IPS DF 4.7 (cell line): ENCODE measurements around the gene ANO8.
"Not testable (repeated sequence)": the region's sequence is repeated elsewhere in the genome, so short reads cannot be mapped to it uniquely, and the experiment has no call there.

Experiments used
- DNase-seq: peaks from one replicate; pipeline ENCODE4 v3.0.0-alpha.2; 2013; ENCODE audit warnings: low spot score; ENCODE audit errors: extremely low read depth

ANO8 gene

DNA sequence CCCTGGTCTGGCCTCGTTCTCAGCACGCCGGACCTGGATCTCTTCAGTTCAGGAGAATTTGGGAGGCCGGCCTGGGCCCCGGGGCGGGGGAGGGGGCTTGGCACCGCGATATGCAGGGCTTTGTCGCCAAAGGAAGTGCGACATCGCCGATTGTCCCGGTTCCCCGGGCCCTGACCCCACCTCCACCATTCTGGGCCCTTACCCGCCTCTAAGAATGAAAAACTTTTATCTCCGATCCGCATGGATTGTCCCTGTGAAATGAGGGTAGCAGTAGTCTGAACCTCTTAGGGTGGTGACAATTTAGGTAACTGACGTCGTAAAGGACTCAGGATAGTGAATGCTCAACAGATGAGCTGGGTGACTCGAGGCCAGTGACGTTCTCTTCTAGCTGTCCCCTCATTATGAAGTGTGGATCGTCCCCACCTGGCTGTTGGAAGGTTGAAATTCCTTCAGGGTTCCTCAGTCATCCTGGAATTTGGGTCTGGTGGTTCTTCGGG lies 24.6 kb downstream of the ANO8 start:
- DNase-seq, result no peak

DNA sequence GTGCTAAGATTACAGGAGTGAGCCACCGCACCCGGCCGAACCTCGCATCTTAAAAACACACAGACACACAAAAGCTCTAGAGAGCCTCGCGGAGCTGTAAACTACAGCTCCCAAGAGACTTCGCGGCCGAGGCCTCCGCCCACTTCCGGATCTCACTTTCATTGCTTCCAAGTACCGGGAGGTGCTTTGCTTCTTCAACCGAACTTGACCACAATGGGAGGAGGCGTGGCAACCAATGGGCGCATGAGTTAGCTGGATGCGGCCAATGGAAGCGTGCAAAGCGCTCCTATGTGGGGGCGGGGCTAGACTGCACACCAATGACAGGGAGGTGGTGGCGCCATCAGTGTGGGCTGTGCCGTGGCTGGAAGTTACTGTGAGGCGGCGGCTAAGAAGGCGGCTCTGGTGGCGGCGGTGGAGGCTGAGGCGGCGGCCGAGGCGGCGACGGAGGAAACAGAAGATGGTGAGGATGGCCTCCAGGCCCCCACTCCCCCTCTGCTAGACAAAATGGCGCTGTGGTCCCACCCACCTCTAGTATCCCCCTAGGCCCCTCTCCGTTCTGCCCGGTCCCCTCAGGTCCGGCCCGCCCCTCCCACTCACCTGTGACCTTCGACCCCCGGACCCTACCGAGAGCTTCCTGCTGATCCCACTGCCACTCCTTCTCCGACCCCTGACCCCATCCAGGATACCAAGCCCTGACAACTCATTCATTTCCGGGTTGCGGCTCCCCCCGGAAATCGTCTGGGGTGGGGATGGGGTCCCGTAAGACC lies 25.3 kb downstream of the ANO8 start, which contains the start of gene DDA1:
Gene DDA1, plus strand, starts transcription at position 366 of the 767 bp plus-strand sequence. Its CDS starts 92 bp downstream, at position 458.
- peak; percentile 100 for DNase-seq

DNA sequence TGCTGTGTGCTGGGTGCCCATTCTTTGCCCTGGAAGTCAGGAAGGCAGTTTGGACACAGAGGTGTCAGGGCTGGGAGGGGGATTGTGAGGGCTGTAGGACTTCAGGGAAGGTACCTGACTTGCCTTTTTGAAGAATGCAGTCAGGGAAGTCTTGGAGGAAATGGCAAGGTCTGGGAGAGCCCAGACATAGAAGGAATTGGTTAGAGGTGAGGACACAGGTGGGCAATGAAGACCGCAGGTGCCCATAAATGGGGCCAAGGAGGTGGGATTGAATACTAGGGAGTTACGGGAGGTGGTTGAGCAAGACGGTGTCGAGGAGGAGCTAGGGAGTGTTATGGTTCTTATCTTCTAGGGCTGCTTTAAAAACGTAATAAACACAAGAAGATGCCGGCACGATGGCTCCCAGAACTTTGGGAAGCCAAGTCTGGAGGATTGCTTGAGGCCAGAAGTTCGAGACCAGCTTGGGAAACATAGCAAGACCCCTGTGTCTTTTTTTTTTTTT lies 26.7 kb downstream of the ANO8 start:
- no peak for DNase-seq

DNA sequence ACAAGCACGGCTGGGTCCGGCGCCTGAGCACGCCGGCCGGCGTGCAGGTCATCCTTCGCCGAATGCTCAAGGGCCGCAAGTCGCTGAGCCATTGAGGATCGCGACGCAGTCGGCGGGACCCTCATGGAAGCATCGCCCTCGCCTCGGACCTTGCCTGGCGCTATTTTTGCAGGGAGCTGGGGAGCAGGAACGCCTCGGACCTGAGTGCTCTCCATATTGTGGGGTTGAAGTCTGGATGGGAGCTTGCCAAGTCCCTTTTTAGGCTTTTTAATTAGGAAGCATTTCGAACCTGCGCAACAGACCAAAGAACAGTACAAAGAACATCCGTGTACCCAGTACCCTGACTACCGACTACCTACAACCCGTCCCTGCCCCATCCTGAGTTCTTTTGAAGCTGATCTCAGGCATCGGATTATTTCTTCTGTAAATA lies 28.4 kb downstream of the ANO8 start:
- DNase-seq, result no peak

DNA sequence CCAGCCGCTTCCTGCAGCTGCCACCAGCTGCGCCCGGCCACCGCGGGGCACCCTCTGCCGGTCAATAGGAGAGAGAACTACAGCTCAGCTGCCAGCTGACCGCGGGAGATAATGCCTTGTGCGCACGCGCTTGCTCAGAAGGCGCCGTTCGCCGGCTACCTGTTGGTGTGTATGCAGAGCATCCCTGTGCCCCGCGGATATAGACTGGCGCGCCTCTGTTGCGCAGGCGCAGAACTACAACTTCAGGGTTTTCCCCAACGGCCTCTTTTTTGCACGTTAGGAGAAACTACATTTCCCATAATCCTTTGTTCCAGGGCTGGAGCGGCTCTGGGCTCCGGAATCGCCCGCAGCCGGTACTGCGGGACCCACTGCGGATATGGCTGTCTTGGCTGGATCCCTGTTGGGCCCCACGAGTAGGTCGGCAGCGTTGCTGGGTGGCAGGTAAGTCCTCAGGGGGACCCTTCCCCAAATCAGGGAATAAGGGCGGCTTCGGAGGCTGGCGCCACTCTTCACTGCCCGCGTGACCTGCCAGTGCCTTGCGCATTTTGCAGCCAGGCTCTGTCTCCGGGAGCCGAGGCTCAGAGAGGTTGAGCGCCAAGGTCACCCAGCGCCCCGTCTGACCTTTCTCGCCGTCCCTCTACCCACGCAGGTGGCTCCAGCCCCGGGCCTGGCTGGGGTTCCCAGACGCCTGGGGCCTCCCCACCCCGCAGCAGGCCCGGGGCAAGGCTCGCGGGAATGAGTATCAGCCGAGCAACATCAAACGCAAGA lies 29.0 kb downstream of the ANO8 start, which contains the start of gene MRPL34:
Gene MRPL34, plus strand, starts transcription at position 356 of the 768 bp plus-strand sequence. Its CDS starts 21 bp downstream, at position 377.
- DNase-seq, result peak; percentile 96

DNA sequence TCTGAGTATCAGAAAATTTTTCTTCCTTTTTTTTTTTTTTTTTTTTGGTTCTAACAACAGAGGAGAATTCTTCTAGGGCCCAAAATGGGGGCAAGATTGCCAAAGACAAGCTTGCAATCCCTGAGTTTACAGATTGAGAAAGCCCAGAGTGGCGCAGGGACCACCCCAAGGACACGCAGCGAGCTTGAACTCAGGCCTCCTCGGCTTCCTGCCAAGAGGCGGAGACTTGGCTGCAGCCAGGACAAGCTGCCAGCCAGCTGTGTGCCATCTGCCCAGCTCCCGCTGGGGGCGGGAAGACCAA lies 29.5 kb downstream of the ANO8 start:
- DNase-seq, result no peak

DNA sequence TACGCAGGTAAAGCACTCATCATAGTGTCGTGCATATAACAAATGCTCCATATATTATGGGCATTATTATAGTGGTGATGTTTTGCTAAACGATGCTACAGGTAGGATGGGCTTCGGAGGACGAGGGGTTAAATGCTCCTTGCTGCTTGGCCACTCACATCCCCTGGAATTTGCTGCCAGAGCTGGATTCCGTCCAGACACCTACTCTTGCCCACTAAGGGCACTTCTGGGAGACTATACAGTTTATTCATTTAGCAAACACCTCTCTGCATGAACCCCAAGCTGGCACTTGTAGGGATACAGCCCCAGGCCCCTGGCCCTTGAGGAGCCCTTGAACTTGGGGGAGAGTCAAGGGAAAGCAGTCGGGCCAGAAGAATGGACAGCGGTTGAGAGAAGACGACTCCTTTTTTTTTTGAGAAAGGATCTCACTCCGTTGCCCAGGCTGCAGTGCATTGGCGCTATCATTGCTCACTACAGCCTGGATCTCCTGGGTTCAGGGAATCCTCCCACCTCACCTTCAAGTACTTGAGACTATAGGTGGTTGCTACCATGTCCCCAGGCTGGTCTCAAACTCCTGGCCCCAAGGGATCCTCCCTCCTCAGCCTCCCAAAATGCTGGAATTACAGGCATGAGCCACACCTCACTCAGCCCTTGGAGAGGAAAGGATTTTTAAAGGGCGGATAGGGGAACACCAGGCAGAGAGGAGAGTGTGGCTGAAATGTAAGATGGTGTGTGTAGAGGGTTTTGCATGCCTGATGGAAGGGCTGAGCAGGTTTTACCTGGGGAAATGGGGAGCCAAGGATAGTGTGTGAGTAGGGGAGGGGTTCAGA lies 30.1 kb downstream of the ANO8 start:
- DNase-seq, result no peak

DNA sequence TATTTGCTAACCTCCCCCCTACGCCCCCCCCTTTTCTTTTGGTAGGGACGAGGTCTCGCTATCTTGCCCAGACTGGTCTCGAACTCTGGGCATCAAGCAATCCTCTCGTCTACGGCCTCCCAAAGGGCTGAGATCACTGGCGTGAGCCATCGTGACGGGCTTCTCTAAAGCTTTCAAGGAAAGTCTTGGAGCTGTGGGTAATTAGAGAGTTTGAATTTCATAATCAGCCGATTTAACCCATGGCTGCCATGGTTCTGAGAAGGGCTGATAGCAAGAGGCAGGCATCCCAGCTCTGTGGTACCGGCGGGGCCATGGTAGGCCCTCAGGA lies 30.8 kb downstream of the ANO8 start:
- DNase-seq, result no peak

DNA sequence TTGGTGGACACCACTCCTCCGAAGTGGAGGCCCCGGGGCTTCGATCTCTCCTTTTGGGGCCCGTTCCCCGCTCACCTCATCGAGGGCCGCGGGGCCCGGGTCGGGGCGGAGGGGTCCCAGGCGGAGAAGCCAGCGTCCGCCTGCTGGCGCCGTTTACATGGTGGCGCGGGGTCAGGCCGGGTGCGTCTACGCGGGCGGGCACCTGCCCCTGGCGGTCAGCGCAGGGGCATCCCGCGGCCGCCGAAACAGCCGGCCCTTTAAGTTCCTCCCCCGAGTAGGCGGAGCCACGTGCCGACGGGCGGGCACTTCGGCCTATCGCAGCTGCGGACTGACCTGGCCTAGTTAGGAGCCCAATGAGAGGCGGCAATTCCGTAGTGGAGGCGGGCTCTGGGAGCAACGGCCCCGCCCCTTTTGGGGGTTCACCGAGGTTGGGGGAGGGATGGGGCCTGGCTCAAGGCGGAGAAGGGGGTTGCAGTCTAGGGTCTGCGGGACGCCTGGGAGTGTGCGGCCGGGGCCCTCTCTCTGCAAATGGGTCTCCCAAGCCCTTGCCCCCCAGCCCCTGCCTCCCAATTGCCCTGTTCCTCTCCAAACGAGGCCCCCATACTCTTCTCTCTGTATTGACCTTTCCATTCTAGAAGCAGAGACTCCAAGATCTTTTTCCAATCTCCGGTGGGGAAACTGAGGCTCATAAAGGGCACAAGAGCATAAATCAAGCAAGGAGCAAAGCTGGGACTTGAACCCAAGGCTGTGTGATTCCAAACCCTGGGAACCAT lies 31.3 kb downstream of the ANO8 start, which contains the start of gene ABHD8:
Gene ABHD8, minus strand, starts transcription at position 259 of the 773 bp plus-strand sequence. CDS start 1,809 bp downstream, outside the sequence.
- no peak for DNase-seq

DNA sequence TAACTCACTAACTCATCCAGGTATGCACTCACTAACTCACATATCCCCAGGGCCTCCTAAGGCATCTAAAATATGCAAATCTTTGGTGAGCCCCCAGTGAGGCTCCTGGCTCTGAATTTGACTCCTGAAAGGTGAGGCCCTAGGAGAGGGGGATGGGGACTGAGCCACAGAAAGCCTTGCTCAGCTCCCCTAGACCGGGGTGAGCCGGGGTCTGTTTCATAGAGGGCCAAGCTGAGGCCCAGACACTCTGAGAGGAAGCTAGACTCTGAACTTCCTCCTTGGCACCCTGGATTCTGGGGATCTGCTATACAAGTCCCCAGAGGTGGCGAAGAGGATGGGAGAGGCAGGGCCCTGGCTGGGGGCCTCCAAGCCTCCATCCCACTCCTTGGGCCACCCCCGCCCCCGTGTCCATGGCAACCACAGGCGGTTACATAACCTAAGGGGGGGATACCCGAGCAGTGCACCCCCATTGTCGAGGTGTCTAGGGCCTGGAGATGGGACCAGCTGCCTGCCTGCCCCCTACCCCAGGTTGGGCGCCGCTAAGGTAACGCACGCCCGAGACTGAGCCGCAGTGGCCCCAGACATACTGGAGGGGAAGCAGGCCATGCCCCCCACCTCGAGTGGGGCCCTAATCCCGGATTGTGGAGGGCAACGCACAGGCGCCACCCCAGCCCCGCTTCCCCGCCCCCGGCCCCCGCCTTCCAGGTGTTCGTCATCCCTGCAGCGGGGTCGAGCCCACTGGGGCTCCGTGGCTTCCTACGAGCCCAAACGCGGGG lies 32.1 kb downstream of the ANO8 start:
- DNase-seq, result no peak

DNA sequence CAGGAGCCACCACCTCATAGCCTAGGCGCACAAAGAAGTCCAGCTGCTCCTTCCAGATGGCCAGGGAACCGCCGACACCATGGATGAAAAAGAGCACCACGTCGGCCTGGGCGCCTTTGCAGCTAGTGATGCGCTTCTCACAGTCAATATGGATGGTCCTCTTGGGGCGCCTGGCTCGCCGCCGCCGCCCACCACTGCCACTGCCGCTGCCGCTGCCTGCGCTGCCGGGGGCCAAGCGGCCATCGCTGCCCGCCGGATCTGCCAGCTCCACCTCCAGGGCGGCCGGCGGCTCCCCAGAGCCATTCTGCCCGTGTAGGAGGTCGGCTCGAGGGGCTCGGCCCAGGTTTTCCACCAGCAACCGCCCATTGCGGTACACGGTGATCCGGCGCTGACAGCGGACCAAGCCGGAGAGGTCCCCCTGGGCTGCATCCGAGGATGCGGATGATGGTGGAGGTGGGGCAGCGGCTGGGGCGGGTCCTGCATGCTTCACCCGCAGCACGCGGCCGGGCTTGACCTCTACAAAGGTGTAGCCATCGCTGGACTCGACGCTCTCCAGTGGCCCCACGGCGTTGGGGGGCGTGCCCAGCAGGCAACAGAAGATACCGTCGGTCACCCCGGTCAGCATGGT lies 33.5 kb downstream of the ANO8 start:
- no peak for DNase-seq

DNA sequence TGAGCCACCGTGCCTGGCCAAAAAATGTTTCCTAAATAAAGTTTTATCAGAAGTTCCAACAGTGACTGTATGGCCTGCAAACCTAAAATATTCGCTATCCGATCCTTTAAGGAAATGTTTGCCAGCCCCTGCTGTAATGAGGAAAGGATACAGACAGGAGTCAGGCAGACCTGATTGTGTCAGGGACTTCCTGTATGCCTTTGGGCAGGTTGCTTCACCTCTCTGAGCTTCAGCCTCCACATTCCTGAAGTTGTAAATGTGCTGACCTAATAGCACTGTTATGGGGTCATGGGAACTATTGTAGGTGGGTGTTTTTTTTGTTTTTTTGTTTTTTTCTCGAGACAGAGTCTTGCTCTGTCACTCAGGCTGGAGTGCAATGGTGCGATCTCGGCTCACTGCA lies 37.7 kb downstream of the ANO8 start:
- DNase-seq, result no peak

DNA sequence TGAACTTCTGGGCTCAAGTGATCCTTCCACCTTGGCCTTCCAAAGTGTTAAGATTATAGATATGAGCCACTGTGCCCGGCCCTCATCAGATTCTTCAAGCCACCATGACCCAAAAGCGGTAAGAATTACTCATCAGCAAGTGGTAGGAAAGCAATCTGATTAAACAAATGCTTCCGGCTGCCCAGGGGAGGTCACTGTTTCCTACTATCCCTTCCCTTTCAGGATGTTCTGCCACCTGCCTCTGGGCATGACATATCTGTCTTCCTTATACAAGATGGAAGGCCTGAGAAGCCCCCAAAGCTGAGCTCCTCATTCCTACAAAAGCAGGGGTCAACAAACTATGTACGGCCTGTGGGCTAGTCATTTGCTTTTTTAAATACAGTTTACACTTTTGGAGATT lies 38.4 kb downstream of the ANO8 start:
- DNase-seq, result no peak

DNA sequence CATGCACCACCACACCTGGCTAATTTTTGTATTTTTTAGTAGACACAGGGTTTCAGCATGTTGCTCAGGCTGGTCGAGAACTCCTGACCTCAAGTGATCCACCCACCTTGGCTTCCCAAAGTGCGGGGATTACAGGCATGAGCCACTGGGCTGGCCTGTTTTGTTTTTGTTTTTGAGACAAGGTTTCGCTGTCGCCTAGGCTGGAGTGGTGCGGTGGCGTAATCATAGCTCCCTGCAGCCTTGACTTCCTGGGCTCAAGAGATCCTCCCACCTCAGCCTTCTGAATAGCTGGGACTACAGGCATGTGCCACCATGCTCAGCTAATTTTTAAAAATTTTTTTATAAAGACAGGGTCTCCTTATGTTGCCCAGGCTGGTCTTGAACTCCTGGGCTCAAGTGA lies 39.1 kb downstream of the ANO8 start:
- not testable (repeated sequence) for DNase-seq

DNA sequence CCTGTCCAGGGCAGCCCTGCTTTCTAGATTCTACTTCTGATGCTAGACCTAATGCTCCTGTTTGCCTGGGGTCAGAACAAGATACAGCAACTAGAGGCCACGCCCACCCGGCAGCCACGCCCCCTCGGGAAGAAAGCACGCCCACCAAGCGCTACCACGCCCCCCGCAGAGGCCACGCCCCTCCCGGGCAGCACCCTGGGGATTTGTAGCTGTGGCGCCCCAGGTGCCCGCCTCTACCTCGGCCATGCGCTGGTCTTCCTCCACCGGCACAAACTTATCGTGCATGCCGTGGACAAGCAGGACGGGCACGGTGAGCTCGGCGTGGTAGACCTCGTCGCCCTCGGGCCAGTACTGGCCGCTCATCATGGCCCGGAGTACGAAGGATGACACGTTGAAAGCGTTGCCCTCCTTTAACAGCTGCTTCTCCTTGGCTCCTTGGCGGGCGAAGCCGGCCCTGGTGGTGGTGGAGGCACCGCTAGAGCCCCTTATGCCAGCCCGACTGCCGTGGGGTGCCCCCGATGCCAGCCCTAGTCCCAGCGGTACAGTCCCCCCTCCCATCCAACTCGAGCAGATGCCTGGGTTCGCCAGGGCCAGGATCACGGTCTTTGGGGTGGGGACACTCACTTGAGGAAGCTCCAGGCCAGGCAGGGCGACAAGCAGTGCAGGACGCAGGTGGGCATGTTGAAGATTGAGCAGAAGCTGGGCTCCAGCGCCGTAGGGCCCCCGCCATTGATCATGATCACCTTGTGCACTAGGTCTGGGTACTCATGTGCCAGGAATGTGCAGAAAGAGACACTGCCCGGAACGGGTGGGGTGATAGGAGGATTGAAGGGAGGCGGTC lies 40.4 kb downstream of the ANO8 start:
- DNase-seq, result no peak

DNA sequence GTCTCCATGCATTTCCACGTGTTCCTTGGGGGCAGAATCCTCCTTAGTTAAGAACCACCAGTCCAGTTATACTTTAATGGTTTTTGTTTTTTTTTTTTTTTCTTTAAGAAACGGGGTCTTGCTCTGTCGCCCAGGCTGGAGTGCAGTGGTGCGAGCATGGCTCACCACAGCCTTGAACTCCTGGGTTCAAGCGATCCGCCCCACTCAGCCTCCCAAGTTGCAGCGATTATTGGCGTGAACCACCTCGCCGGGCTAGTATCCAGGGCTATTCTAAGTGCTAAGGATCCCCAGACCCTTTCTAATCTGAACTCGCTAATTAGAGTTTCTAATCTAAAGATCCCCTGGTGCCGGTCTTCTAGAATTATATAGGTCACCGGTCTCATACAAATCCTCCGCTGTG lies 41.0 kb downstream of the ANO8 start:
- DNase-seq, result no peak

DNA sequence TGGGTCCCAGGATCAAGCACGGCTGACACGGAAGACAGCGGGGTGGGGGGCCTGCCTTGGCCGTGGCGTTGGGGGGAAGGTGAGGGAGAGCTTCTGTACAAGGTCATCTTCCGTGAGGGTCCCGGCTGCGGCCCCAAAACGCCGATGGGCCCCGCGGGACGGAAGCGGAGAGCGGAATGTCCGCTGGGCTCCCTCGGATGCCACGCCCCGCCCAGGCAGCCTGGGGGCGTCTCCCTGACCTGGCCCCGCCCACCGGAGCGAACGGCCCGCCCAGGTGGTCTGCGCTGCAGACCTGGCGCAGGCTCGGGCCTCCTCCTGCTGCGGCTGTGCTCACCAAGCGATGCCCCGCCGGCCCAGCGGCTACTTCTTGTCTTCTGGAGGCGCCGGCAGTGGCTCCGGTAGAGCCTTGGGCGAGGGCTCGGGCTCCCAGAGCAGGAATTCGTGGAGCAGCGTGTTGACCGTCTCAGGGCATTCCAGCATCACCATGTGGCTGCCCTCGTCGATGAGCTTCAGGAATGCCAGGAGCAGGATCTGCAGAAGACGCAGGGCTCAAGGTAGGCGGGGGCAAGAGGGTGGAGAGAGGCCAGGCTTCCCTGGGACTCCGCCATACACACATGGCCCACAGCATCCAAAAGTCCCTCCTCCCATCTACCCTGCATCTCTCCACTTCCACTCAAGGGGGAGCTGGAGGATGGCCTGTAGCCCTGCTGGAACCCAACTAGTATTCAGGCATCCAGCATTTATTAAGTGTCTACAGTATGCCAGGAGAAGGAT lies 42.2 kb downstream of the ANO8 start:
- DNase-seq, result no peak

DNA sequence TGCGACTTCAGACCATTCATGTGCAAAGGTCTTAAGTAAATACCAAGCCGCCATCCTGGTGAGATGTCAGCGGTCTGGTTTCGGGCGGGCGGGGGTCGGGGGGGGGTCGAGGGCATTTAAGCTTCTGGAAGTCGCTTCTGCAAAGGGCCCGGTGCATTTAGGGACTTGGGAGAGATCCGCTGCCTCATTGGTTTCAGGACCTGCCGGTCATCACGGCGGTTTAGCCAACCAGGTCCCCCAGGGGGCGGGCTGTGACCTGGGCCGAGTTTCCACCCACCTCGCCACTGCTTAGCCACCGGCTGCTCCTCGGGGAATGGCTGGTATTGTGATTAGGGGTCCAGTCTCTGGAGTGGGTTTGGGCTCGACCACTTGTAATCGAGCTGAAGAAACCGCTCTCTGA lies 45.2 kb downstream of the ANO8 start:
- no peak for DNase-seq
